GM19438 (cell line): Measurements from ENCODE around the gene TRAPPC8.
"Not testable (repeated sequence)": the region's sequence is repeated elsewhere in the genome, so short reads cannot be mapped to it uniquely, and the experiment has no call there.

Experiments
- ATAC-seq: cut with Tn5 transposase; IDR thresholded peaks from one replicate; pipeline ENCODE4 v1.9.1; 2021; ENCODE audit warnings: low read depth; ENCODE audit not compliant: unreplicated experiment

TRAPPC8 gene

GRCh38 chr18:31946305-31947046, 3.5 kb upstream of the TRAPPC8 start:
- ATAC-seq = no peak

- no peak for ATAC-seq
Observed at GRCh38 chr18:31943878-31944816, 1.2 kb upstream of the TRAPPC8 start.

GRCh38 chr18:31942291-31942998, 483 bp downstream of the TRAPPC8 start:
- peak; percentile 34 for ATAC-seq

- ATAC-seq = no peak
Observed at GRCh38 chr18:31941010-31941809, 1.7 kb downstream of the TRAPPC8 start.

- ATAC-seq = not testable (repeated sequence)
Observed at GRCh38 chr18:31934773-31935172, 8.2 kb downstream of the TRAPPC8 start.

- ATAC-seq = no peak
Observed at GRCh38 chr18:31931886-31932240, 11.1 kb downstream of the TRAPPC8 start.

- ATAC-seq = no peak
Observed at GRCh38 chr18:31931163-31931885, 11.6 kb downstream of the TRAPPC8 start.

GRCh38 chr18:31929273-31929672, 13.7 kb downstream of the TRAPPC8 start:
- ATAC-seq = no peak

- ATAC-seq = not testable (repeated sequence)
Observed at GRCh38 chr18:31926988-31927387, 15.9 kb downstream of the TRAPPC8 start.

GRCh38 chr18:31920277-31920676, 22.7 kb downstream of the TRAPPC8 start:
- no peak for ATAC-seq

- not testable (repeated sequence) for ATAC-seq
Observed at GRCh38 chr18:31919366-31919765, 23.6 kb downstream of the TRAPPC8 start.

GRCh38 chr18:31918733-31919132, 24.2 kb downstream of the TRAPPC8 start:
- ATAC-seq = no peak

GRCh38 chr18:31901063-31901462, 41.9 kb downstream of the TRAPPC8 start:
- ATAC-seq = no peak

GRCh38 chr18:31899771-31900170, 43.2 kb downstream of the TRAPPC8 start:
- ATAC-seq = not testable (repeated sequence)

GRCh38 chr18:31892936-31893335, 50.0 kb downstream of the TRAPPC8 start:
- no peak for ATAC-seq

GRCh38 chr18:31891566-31891965, 51.4 kb downstream of the TRAPPC8 start:
- no peak for ATAC-seq

- no peak for ATAC-seq
Observed at GRCh38 chr18:31884020-31884419, 58.9 kb downstream of the TRAPPC8 start.

- no peak for ATAC-seq
Observed at GRCh38 chr18:31880186-31880898, 62.6 kb downstream of the TRAPPC8 start.

GRCh38 chr18:31878358-31878757, 64.6 kb downstream of the TRAPPC8 start:
- no peak for ATAC-seq
